ENCODE results near the gene UVRAG. TPM values are rescaled to one million over a fixed set of nuclear protein-coding genes. Genes with fewer than 3 reads are reported as not detected.

Gene UVRAG
- total and polyA plus RNA-seq, 2 of the 13 experiments (the other 11 are each of a cell fraction or from before 2014, with no cell fraction given) = 9.7 to 17.3 TPM

DNA sequence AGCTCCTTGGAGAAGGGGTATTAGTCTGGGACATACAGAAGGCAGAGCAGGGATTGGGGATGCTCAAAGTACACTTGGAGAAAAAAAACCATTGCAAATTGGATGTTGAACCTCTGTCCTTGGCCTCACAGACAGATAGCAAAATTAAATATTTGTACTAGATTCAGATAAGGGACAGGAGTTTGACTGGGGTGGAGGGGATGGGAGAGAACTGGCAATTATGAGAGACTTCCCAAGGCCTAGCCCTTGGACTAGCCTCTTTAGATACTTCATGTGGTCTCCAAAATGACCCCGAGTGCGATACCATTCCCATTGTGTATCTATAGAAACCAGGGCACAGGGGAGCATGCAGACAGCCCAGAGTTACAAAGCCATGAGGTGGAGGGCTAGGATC is 30.9 kb upstream of the UVRAG start (continued):
- TF ChIP-seq, protein P1, sequence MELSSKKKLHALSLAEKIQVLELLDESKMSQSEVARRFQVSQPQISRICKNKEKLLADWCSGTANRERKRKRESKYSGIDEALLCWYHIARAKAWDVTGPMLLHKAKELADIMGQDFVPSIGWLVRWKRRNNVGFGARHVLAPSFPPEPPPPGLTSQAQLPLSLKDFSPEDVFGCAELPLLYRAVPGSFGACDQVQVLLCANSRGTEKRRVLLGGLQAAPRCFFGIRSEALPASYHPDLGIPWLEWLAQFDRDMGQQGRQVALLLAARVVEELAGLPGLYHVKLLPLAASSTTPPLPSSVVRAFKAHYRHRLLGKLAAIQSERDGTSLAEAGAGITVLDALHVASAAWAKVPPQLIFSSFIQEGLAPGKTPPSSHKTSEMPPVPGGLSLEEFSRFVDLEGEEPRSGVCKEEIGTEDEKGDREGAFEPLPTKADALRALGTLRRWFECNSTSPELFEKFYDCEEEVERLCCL (CRISPR knock-in tag; IDR thresholded peaks at IDR 0.05; ENCODE audit: borderline replicate concordance) = no peak
- TF ChIP-seq, protein P2, sequence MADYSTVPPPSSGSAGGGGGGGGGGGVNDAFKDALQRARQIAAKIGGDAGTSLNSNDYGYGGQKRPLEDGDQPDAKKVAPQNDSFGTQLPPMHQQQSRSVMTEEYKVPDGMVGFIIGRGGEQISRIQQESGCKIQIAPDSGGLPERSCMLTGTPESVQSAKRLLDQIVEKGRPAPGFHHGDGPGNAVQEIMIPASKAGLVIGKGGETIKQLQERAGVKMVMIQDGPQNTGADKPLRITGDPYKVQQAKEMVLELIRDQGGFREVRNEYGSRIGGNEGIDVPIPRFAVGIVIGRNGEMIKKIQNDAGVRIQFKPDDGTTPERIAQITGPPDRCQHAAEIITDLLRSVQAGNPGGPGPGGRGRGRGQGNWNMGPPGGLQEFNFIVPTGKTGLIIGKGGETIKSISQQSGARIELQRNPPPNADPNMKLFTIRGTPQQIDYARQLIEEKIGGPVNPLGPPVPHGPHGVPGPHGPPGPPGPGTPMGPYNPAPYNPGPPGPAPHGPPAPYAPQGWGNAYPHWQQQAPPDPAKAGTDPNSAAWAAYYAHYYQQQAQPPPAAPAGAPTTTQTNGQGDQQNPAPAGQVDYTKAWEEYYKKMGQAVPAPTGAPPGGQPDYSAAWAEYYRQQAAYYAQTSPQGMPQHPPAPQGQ (CRISPR knock-in tag; IDR thresholded peaks at IDR 0.05; ENCODE audit: borderline replicate concordance) = no peak
- TF ChIP-seq, protein P3, sequence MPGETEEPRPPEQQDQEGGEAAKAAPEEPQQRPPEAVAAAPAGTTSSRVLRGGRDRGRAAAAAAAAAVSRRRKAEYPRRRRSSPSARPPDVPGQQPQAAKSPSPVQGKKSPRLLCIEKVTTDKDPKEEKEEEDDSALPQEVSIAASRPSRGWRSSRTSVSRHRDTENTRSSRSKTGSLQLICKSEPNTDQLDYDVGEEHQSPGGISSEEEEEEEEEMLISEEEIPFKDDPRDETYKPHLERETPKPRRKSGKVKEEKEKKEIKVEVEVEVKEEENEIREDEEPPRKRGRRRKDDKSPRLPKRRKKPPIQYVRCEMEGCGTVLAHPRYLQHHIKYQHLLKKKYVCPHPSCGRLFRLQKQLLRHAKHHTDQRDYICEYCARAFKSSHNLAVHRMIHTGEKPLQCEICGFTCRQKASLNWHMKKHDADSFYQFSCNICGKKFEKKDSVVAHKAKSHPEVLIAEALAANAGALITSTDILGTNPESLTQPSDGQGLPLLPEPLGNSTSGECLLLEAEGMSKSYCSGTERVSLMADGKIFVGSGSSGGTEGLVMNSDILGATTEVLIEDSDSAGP (CRISPR knock-in tag; IDR thresholded peaks at IDR 0.05; ENCODE audit: borderline replicate concordance) = 0 out of 2 replicates have a peak, but pooled peaks have one; percentile 14
- TF ChIP-seq PAF1 (CRISPR knock-in tag; IDR thresholded peaks at IDR 0.05) (no peak), PPARG (CRISPR knock-in tag; conservative IDR thresholded peaks at IDR 0.05) (peak; percentile 78), ZBTB7B (CRISPR knock-in tag; IDR thresholded peaks at IDR 0.05) (peak; percentile 75; the same call in 1 of the 2 replicates), GZF1 (CRISPR knock-in tag; IDR thresholded peaks at IDR 0.05) (0 out of 2 replicates have a peak, but pooled peaks have one; percentile 9), LCORL (IDR thresholded peaks at IDR 0.05) (0 out of 2 replicates have a peak, but pooled peaks have one; percentile 43), LCORL (CRISPR knock-in tag; IDR thresholded peaks at IDR 0.05) (peak; percentile 96), MIER3 (CRISPR knock-in tag; IDR thresholded peaks at IDR 0.05; ENCODE audit: borderline replicate concordance) (peak; percentile 48; the same call in 1 of the 2 replicates), RXRB (CRISPR knock-in tag; IDR thresholded peaks at IDR 0.05; ENCODE audit: borderline replicate concordance) (peak; percentile 92), PHF21A (CRISPR knock-in tag; IDR thresholded peaks at IDR 0.05) (peak; percentile 95)
- TF ChIP-seq, protein P4, sequence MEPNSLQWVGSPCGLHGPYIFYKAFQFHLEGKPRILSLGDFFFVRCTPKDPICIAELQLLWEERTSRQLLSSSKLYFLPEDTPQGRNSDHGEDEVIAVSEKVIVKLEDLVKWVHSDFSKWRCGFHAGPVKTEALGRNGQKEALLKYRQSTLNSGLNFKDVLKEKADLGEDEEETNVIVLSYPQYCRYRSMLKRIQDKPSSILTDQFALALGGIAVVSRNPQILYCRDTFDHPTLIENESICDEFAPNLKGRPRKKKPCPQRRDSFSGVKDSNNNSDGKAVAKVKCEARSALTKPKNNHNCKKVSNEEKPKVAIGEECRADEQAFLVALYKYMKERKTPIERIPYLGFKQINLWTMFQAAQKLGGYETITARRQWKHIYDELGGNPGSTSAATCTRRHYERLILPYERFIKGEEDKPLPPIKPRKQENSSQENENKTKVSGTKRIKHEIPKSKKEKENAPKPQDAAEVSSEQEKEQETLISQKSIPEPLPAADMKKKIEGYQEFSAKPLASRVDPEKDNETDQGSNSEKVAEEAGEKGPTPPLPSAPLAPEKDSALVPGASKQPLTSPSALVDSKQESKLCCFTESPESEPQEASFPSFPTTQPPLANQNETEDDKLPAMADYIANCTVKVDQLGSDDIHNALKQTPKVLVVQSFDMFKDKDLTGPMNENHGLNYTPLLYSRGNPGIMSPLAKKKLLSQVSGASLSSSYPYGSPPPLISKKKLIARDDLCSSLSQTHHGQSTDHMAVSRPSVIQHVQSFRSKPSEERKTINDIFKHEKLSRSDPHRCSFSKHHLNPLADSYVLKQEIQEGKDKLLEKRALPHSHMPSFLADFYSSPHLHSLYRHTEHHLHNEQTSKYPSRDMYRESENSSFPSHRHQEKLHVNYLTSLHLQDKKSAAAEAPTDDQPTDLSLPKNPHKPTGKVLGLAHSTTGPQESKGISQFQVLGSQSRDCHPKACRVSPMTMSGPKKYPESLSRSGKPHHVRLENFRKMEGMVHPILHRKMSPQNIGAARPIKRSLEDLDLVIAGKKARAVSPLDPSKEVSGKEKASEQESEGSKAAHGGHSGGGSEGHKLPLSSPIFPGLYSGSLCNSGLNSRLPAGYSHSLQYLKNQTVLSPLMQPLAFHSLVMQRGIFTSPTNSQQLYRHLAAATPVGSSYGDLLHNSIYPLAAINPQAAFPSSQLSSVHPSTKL (CRISPR knock-in tag; IDR thresholded peaks at IDR 0.05) = peak; percentile 89
- TF ChIP-seq, protein P5, sequence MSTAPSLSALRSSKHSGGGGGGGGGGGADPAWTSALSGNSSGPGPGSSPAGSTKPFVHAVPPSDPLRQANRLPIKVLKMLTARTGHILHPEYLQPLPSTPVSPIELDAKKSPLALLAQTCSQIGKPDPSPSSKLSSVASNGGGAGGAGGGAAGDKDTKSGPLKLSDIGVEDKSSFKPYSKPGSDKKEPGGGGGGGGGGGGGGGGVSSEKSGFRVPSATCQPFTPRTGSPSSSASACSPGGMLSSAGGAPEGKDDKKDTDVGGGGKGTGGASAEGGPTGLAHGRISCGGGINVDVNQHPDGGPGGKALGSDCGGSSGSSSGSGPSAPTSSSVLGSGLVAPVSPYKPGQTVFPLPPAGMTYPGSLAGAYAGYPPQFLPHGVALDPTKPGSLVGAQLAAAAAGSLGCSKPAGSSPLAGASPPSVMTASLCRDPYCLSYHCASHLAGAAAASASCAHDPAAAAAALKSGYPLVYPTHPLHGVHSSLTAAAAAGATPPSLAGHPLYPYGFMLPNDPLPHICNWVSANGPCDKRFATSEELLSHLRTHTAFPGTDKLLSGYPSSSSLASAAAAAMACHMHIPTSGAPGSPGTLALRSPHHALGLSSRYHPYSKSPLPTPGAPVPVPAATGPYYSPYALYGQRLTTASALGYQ (CRISPR knock-in tag; IDR thresholded peaks at IDR 0.05) = peak; percentile 28; the same call in 1 of the 2 replicates
- TF ChIP-seq, protein P6, sequence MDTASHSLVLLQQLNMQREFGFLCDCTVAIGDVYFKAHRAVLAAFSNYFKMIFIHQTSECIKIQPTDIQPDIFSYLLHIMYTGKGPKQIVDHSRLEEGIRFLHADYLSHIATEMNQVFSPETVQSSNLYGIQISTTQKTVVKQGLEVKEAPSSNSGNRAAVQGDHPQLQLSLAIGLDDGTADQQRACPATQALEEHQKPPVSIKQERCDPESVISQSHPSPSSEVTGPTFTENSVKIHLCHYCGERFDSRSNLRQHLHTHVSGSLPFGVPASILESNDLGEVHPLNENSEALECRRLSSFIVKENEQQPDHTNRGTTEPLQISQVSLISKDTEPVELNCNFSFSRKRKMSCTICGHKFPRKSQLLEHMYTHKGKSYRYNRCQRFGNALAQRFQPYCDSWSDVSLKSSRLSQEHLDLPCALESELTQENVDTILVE (CRISPR knock-in tag; IDR thresholded peaks at IDR 0.05) = 0 out of 2 replicates have a peak, but pooled peaks have one; percentile 45

All from HepG2 (cell line).